GM23338 (cell line): ENCODE data around the gene RIMS1. TPM values are rescaled to one million over a fixed set of nuclear protein-coding genes. Genes with fewer than 3 reads are reported as not detected.

ENCODE experiments used
- ATAC-seq: fragments of 200-7000 bp; cut with Tn5 transposase; 3 replicates; pipeline ENCODE4 v1.9.1; 2020
- DNase-seq: peaks from one replicate; pipeline ENCODE4 v3.0.0-alpha.2; 2015; ENCODE audit warnings: low spot score
- H2AFZ ChIP-seq: fragments of 200-600 bp; sonication (generic); 2 replicates; pipeline ENCODE4 v1.8.0; 2016; ENCODE audit warnings: antibody characterized with exemption, mild to moderate bottlenecking, moderate library complexity
- H3F3A ChIP-seq: fragments of 200-600 bp; sonication (generic); replicated peaks from 2 replicates; pipeline ENCODE4 v1.8.0; 2017; ENCODE audit warnings: antibody characterized with exemption, mixed run types, low read depth
- H3K27ac ChIP-seq: fragments of 200-600 bp; sonication (generic); 2 replicates; pipeline ENCODE4 v1.6.1; 2016; ENCODE audit warnings: low read depth
- H3K27me3 ChIP-seq: fragments of 200-600 bp; sonication (generic); 2 replicates; pipeline ENCODE4 v1.8.0; 2016; ENCODE audit warnings: mild to moderate bottlenecking, mixed run types, moderate library complexity; ENCODE audit not compliant: insufficient read depth
- H3K36me3 ChIP-seq: fragments of 200-600 bp; sonication (generic); 2 replicates; pipeline ENCODE4 v1.8.0; 2016; ENCODE audit warnings: mild to moderate bottlenecking; ENCODE audit not compliant: insufficient read depth
- H3K4me1 ChIP-seq: fragments of 200-600 bp; sonication (generic); 2 replicates; pipeline ENCODE4 v1.8.0; 2016; ENCODE audit warnings: mild to moderate bottlenecking, moderate library complexity; ENCODE audit not compliant: insufficient read depth
- H3K4me2 ChIP-seq: fragments of 200-600 bp; sonication (generic); 2 replicates; pipeline ENCODE4 v1.7.1; 2017; ENCODE audit warnings: mixed run types
- H3K4me3 ChIP-seq: fragments of 200-600 bp; sonication (generic); 2 replicates; pipeline ENCODE4 v1.6.1; 2016; ENCODE audit warnings: mixed run types
- H3K79me2 ChIP-seq: fragments of 200-600 bp; sonication (generic); replicated peaks from 2 replicates; pipeline ENCODE4 v1.8.0; 2017; ENCODE audit warnings: mild to moderate bottlenecking; ENCODE audit not compliant: insufficient read depth
- H3K9me2 ChIP-seq: fragments of 200-600 bp; sonication (generic); 2 replicates; pipeline ENCODE4 v1.8.0; 2017; ENCODE audit not compliant: insufficient read depth
- H4K20me1 ChIP-seq: fragments of 200-600 bp; sonication (generic); replicated peaks from 2 replicates; pipeline ENCODE4 v1.8.0; 2017; ENCODE audit warnings: mild to moderate bottlenecking; ENCODE audit not compliant: insufficient read depth
- H3K27ac Mint-ChIP-seq: 2 replicates; pipeline ENCODE4 v1.8.0; 2020; ENCODE audit warnings: inconsistent platforms, mild to moderate bottlenecking, moderate library complexity, mixed read lengths
- H3K27me3 Mint-ChIP-seq: 3 replicates; pipeline ENCODE4 v1.8.0; 2022; ENCODE audit warnings: low read depth, mild to moderate bottlenecking, moderate library complexity, mixed read lengths, inconsistent platforms; ENCODE audit not compliant: insufficient read depth, poor library complexity
- H3K36me3 Mint-ChIP-seq: 3 replicates; pipeline ENCODE4 v1.8.0; 2021; ENCODE audit warnings: low read depth, mild to moderate bottlenecking, inconsistent platforms, moderate library complexity, mixed read lengths
- H3K4me1 Mint-ChIP-seq: 3 replicates; pipeline ENCODE4 v1.8.0; 2020; ENCODE audit warnings: mild to moderate bottlenecking, inconsistent platforms, mixed read lengths
- H3K4me3 Mint-ChIP-seq: 3 replicates; pipeline ENCODE4 v1.8.0; 2021; ENCODE audit warnings: moderate library complexity, mild to moderate bottlenecking, inconsistent platforms, mixed read lengths
- H3K9me3 Mint-ChIP-seq: 3 replicates; pipeline ENCODE4 v1.8.0; 2020; ENCODE audit warnings: moderate library complexity, mild to moderate bottlenecking, inconsistent platforms, mixed read lengths
- CREB1 ChIP-seq: fragments of 250-450 bp; sonication (Bioruptor Pico); IDR thresholded peaks from 2 replicates; pipeline ENCODE4 v1.5.0; 2020; ENCODE audit warnings: low read depth, mild to moderate bottlenecking, moderate library complexity
- EZH2 ChIP-seq: fragments of 200-600 bp; sonication (generic); IDR thresholded peaks from one replicate; pipeline ENCODE4 v1.8.0; 2017; ENCODE audit warnings: antibody characterized with exemption, mild to moderate bottlenecking, low read depth; ENCODE audit not compliant: unreplicated experiment
- EZH2phosphoT487 ChIP-seq: fragments of 200-600 bp; sonication (generic); IDR thresholded peaks from one replicate; pipeline ENCODE4 v1.8.1; 2018; ENCODE audit warnings: antibody characterized with exemption; ENCODE audit not compliant: unreplicated experiment
- JUNB ChIP-seq: IDR thresholded peaks from one replicate; pipeline ENCODE4 v1.6.1; 2016; ENCODE audit warnings: antibody characterized with exemption; ENCODE audit not compliant: unreplicated experiment
- NANOG ChIP-seq: IDR thresholded peaks from 2 replicates; pipeline ENCODE4 v1.6.1; 2016; ENCODE audit warnings: antibody characterized with exemption, borderline replicate concordance
- POLR2AphosphoS5 ChIP-seq: IDR thresholded peaks from 2 replicates; pipeline ENCODE4 v1.6.1; 2016; ENCODE audit warnings: antibody characterized with exemption, low read depth
- STAT1 ChIP-seq: IDR thresholded peaks from one replicate; pipeline ENCODE4 v1.6.1; 2016; ENCODE audit warnings: antibody characterized with exemption; ENCODE audit not compliant: unreplicated experiment
- ZNF114 ChIP-seq: fragments of 250-450 bp; sonication (Bioruptor Pico); IDR thresholded peaks from 2 replicates; pipeline ENCODE4 v1.5.0; 2020; ENCODE audit warnings: mild to moderate bottlenecking, moderate library complexity
- ZNF331 ChIP-seq: fragments of 250-450 bp; sonication (Bioruptor Pico); IDR thresholded peaks from 2 replicates; pipeline ENCODE4 v1.5.0; 2020; ENCODE audit warnings: low read depth, mild to moderate bottlenecking, moderate library complexity
- polyA plus RNA-seq: library from polyadenylated mRNA; unstranded; fragments of >200 nt; fragmentation: Nextera tagmentation; extraction: Ambion mirVana; gene quantifications from 2 replicates; pipeline ENCODE4 v1.2.1, GENCODE V29; 2016
- total RNA-seq: library from RNA; depleted of rRNA; stranded (reverse); fragments of >200 nt; shearing (Covaris generic); gene quantifications from 2 replicates; pipeline ENCODE4 v1.2.3, GENCODE V29; 2014
- TF ChIP-seq, protein P1 (sequence below), 2 experiments: fragments of 200-600 bp in 1 of 2; sonication (generic) in 1 of 2; conservative IDR thresholded peaks; 2 replicates each; pipeline versions ENCODE4 v1.5.1 to v1.6.1; 2016 to 2017; ENCODE audit warnings: antibody characterized with exemption in 2 of 2, low read depth in 2 of 2, mild to moderate bottlenecking in 2 of 2, moderate library complexity in 1 of 2
- TF ChIP-seq, protein P2 (sequence below): IDR thresholded peaks from one replicate; pipeline ENCODE4 v1.6.1; 2018; ENCODE audit warnings: antibody characterized with exemption; ENCODE audit not compliant: unreplicated experiment
- TF ChIP-seq, protein P3 (sequence below): fragments of 250-450 bp; sonication (Bioruptor Pico); IDR thresholded peaks from 2 replicates; pipeline ENCODE4 v1.5.0; 2020; ENCODE audit warnings: mild to moderate bottlenecking, moderate library complexity
- TF ChIP-seq, protein P4 (sequence below): IDR thresholded peaks from 2 replicates; pipeline ENCODE4 v1.6.1; 2016; ENCODE audit warnings: antibody characterized with exemption

RIMS1 gene
- total and polyA plus RNA-seq, 2 experiments from 2014 or later = 0.89 to 4.0 TPM

DNA sequence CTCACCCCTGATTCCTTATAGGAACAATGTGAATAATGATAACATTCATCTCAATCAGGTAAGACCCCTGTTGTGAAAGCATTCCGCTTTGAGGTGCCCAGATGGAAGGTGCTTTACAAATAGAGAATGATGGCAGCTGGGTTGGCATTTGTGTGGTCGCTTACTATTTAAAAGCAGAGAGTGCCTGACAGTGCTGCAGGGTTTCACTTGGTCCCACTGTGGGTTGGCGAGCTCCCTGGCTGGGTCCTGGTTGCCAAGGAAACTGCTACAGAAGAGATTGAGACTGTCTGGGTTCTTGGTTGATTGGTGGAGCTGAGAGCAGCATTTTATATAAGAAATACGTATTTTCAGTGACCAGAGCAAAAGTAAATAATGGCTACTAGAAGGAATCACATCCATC is 528.3 kb downstream of the RIMS1 start:
- no peak for ATAC-seq
- Histone ChIP-seq H3K4me2 (no peak overlapping the region), H3K27me3 (no peaks in the 10 kb centered on the region), H3K9me2 (no peaks in the 10 kb centered on the region), H3K36me3 (no peaks in the 10 kb centered on the region), H4K20me1 (no peaks in the 10 kb centered on the region), H3K27ac (no peak overlapping the region), H2AFZ (no peak overlapping the region), H3F3A (no peaks in the 10 kb centered on the region), H3K79me2 (no peaks in the 10 kb centered on the region), H3K4me3 (no peak overlapping the region), H3K4me1 (no peaks in the 10 kb centered on the region)
- no peak for TF ChIP-seq EZH2phosphoT487
- TF ChIP-seq CREB1 (CRISPR knock-in tag) = no peak
- TF ChIP-seq EZH2 = no peak
- no peak for TF ChIP-seq POLR2AphosphoS5
- no peak for TF ChIP-seq STAT1
- no peak for TF ChIP-seq NANOG
- TF ChIP-seq ZNF114 (CRISPR knock-in tag) = no peak
- no peak for TF ChIP-seq ZNF331 (CRISPR knock-in tag)
- no peak for TF ChIP-seq JUNB
- TF ChIP-seq, protein P1, sequence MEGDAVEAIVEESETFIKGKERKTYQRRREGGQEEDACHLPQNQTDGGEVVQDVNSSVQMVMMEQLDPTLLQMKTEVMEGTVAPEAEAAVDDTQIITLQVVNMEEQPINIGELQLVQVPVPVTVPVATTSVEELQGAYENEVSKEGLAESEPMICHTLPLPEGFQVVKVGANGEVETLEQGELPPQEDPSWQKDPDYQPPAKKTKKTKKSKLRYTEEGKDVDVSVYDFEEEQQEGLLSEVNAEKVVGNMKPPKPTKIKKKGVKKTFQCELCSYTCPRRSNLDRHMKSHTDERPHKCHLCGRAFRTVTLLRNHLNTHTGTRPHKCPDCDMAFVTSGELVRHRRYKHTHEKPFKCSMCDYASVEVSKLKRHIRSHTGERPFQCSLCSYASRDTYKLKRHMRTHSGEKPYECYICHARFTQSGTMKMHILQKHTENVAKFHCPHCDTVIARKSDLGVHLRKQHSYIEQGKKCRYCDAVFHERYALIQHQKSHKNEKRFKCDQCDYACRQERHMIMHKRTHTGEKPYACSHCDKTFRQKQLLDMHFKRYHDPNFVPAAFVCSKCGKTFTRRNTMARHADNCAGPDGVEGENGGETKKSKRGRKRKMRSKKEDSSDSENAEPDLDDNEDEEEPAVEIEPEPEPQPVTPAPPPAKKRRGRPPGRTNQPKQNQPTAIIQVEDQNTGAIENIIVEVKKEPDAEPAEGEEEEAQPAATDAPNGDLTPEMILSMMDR (conservative IDR thresholded peaks at IDR 0.05; ENCODE audit: low read depth in 2 of 2) = no peak
- TF ChIP-seq, protein P2, sequence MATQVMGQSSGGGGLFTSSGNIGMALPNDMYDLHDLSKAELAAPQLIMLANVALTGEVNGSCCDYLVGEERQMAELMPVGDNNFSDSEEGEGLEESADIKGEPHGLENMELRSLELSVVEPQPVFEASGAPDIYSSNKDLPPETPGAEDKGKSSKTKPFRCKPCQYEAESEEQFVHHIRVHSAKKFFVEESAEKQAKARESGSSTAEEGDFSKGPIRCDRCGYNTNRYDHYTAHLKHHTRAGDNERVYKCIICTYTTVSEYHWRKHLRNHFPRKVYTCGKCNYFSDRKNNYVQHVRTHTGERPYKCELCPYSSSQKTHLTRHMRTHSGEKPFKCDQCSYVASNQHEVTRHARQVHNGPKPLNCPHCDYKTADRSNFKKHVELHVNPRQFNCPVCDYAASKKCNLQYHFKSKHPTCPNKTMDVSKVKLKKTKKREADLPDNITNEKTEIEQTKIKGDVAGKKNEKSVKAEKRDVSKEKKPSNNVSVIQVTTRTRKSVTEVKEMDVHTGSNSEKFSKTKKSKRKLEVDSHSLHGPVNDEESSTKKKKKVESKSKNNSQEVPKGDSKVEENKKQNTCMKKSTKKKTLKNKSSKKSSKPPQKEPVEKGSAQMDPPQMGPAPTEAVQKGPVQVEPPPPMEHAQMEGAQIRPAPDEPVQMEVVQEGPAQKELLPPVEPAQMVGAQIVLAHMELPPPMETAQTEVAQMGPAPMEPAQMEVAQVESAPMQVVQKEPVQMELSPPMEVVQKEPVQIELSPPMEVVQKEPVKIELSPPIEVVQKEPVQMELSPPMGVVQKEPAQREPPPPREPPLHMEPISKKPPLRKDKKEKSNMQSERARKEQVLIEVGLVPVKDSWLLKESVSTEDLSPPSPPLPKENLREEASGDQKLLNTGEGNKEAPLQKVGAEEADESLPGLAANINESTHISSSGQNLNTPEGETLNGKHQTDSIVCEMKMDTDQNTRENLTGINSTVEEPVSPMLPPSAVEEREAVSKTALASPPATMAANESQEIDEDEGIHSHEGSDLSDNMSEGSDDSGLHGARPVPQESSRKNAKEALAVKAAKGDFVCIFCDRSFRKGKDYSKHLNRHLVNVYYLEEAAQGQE = no peak
- TF ChIP-seq, protein P3, sequence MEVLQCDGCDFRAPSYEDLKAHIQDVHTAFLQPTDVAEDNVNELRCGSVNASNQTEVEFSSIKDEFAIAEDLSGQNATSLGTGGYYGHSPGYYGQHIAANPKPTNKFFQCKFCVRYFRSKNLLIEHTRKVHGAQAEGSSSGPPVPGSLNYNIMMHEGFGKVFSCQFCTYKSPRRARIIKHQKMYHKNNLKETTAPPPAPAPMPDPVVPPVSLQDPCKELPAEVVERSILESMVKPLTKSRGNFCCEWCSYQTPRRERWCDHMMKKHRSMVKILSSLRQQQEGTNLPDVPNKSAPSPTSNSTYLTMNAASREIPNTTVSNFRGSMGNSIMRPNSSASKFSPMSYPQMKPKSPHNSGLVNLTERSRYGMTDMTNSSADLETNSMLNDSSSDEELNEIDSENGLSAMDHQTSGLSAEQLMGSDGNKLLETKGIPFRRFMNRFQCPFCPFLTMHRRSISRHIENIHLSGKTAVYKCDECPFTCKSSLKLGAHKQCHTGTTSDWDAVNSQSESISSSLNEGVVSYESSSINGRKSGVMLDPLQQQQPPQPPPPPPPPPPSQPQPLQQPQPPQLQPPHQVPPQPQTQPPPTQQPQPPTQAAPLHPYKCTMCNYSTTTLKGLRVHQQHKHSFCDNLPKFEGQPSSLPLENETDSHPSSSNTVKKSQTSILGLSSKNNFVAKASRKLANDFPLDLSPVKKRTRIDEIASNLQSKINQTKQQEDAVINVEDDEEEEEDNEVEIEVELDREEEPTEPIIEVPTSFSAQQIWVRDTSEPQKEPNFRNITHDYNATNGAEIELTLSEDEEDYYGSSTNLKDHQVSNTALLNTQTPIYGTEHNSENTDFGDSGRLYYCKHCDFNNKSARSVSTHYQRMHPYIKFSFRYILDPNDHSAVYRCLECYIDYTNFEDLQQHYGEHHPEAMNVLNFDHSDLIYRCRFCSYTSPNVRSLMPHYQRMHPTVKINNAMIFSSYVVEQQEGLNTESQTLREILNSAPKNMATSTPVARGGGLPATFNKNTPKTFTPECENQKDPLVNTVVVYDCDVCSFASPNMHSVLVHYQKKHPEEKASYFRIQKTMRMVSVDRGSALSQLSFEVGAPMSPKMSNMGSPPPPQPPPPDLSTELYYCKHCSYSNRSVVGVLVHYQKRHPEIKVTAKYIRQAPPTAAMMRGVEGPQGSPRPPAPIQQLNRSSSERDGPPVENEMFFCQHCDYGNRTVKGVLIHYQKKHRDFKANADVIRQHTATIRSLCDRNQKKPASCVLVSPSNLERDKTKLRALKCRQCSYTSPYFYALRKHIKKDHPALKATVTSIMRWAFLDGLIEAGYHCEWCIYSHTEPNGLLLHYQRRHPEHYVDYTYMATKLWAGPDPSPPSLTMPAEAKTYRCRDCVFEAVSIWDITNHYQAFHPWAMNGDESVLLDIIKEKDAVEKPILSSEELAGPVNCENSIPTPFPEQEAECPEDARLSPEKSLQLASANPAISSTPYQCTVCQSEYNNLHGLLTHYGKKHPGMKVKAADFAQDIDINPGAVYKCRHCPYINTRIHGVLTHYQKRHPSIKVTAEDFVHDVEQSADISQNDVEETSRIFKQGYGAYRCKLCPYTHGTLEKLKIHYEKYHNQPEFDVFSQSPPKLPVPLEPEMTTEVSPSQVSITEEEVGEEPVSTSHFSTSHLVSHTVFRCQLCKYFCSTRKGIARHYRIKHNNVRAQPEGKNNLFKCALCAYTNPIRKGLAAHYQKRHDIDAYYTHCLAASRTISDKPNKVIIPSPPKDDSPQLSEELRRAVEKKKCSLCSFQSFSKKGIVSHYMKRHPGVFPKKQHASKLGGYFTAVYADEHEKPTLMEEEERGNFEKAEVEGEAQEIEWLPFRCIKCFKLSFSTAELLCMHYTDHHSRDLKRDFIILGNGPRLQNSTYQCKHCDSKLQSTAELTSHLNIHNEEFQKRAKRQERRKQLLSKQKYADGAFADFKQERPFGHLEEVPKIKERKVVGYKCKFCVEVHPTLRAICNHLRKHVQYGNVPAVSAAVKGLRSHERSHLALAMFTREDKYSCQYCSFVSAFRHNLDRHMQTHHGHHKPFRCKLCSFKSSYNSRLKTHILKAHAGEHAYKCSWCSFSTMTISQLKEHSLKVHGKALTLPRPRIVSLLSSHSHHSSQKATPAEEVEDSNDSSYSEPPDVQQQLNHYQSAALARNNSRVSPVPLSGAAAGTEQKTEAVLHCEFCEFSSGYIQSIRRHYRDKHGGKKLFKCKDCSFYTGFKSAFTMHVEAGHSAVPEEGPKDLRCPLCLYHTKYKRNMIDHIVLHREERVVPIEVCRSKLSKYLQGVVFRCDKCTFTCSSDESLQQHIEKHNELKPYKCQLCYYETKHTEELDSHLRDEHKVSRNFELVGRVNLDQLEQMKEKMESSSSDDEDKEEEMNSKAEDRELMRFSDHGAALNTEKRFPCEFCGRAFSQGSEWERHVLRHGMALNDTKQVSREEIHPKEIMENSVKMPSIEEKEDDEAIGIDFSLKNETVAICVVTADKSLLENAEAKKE (CRISPR knock-in tag) = no peak
- TF ChIP-seq, protein P4, sequence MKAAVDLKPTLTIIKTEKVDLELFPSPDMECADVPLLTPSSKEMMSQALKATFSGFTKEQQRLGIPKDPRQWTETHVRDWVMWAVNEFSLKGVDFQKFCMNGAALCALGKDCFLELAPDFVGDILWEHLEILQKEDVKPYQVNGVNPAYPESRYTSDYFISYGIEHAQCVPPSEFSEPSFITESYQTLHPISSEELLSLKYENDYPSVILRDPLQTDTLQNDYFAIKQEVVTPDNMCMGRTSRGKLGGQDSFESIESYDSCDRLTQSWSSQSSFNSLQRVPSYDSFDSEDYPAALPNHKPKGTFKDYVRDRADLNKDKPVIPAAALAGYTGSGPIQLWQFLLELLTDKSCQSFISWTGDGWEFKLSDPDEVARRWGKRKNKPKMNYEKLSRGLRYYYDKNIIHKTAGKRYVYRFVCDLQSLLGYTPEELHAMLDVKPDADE = no peak
- no peaks in the 10 kb centered on the region for H3K9me3 Mint-ChIP-seq
- H3K36me3 Mint-ChIP-seq = no peaks in the 10 kb centered on the region
- H3K4me3 Mint-ChIP-seq = no peak overlapping the region
- H3K27ac Mint-ChIP-seq = no peak overlapping the region
- H3K4me1 Mint-ChIP-seq = peaks cover 5% of the 10 kb centered on the region; the same call in 2 of the 3 replicates
- peaks cover 2% of the 10 kb centered on the region for H3K27me3 Mint-ChIP-seq
- DNase-seq = no peak
